Activated CD4-positive, alpha-beta memory T cell treated with anti-CD3 and anti-CD28 coated beads for 36 hours (primary cell): Measurements from ENCODE around the gene QSOX1. TPM values are rescaled to one million over a fixed set of nuclear protein-coding genes. Genes with fewer than 3 reads are reported as not detected.

ENCODE experiments used
- CTCF ChIA-PET: fragments of 350-600 bp; sonication (Branson Sonifier 250); formaldehyde crosslinking; loops from one replicate; lab custom pipeline; 2021; ENCODE audit warnings: antibody characterized with exemption, inconsistent platforms; lab: Charles Lee
- POLR2A ChIA-PET: fragments of 350-600 bp; sonication (Branson Sonifier 250); formaldehyde crosslinking; loops from one replicate; lab custom pipeline; 2021; ENCODE audit warnings: antibody characterized with exemption; lab: Charles Lee
- DNase-seq: peaks from one replicate; pipeline ENCODE4 v3.0.0-alpha.2; 2020
- H3K27ac Mint-ChIP-seq: one replicate; pipeline ENCODE4 v1.8.0; 2021; ENCODE audit warnings: mixed read lengths
- H3K27me3 Mint-ChIP-seq: one replicate; pipeline ENCODE4 v1.8.0; 2021; ENCODE audit warnings: mixed read lengths
- H3K36me3 Mint-ChIP-seq: one replicate; pipeline ENCODE4 v1.8.0; 2021; ENCODE audit warnings: mixed read lengths
- H3K4me1 Mint-ChIP-seq: one replicate; pipeline ENCODE4 v1.8.0; 2021; ENCODE audit warnings: low read depth, mixed read lengths
- H3K4me3 Mint-ChIP-seq: one replicate; pipeline ENCODE4 v1.8.0; 2021; ENCODE audit warnings: mild to moderate bottlenecking, mixed read lengths
- H3K9me3 Mint-ChIP-seq: one replicate; pipeline ENCODE4 v1.8.0; 2021; ENCODE audit warnings: mixed read lengths
- intact Hi-C: fragments of 100-400 bp; cut with micrococcal nuclease; formaldehyde crosslinking; loops from one replicate; pipeline ENCODE4 v1.15.1; 2023
- total RNA-seq, 2 experiments: library from RNA; stranded (reverse); gene quantifications; one replicate each; pipeline ENCODE4 v1.2.3, GENCODE V29; 2021

Gene QSOX1
- total RNA-seq, 2 experiments from 2014 or later = 40.3 to 42.4 TPM

DNA sequence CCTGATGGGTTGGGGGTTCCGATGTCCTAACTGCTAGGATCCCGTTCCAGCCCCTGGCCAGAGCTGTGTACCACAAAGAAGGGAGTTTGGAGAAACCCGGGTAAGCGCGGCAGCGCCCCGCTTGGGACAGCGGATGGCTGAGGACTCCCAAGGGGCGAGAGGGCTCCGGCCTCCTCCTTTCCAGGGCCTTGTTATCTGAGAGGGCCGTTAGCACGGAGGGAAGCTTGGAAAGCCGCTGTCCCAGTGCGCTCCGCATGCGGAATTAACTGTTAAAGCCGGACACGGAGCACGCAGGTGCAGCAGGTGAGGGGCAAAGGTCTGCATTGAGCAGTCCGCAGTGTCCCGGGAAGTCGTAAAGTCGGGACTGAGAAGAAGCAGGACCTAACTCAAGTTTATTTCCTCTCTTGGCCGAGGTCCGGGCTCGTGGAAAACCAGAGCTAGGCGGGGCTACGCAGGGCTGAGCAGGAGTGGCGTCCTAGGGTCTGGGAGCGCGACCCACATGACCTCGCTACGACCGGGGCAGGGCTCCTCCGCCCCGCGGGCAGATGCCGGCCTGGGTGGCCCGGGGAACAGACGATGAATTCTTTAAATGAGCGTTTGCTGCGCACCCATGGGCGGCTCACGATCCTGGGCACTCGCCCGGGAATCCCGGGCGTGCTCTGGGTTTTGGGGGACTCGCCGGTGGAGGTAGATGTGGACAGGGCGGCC lies 79.9 kb downstream of the QSOX1 start:
- no peak for DNase-seq
- Mint-ChIP-seq H3K36me3 (no peaks in the 10 kb centered on the region), H3K4me1 (peaks cover 35% of the 10 kb centered on the region), H3K9me3 (no peaks in the 10 kb centered on the region), H3K27ac (no peak overlapping the region), H3K4me3 (no peak overlapping the region), H3K27me3 (peaks cover 80% of the 10 kb centered on the region)
- ChIA-PET POLR2A (no interaction called here), CTCF (no interaction called here)
- intact Hi-C loops = no loop called here

- POLR2A ChIA-PET = no interaction called here
- CTCF ChIA-PET = no interaction called here
- intact Hi-C loops = no loop called here
These were observed 80.4 kb downstream of the QSOX1 start for GRCh38 chr1:180235077-180235501.

GRCh38 chr1:180235502-180236239 lies 81.0 kb downstream of the QSOX1 start:
- Mint-ChIP-seq H3K36me3 (no peaks in the 10 kb centered on the region), H3K4me3 (no peak overlapping the region), H3K27me3 (peaks cover 85% of the 10 kb centered on the region), H3K4me1 (peaks cover 35% of the 10 kb centered on the region), H3K9me3 (no peaks in the 10 kb centered on the region), H3K27ac (no peak overlapping the region)
- no peak for DNase-seq
- POLR2A ChIA-PET = no interaction called here
- intact Hi-C loops = no loop called here
- CTCF ChIA-PET = no interaction called here

More at GRCh38 chr1:180235077-180235501, 80.4 kb downstream of the QSOX1 start:
- DNase-seq = no peak
- Mint-ChIP-seq H3K4me1 (peaks cover 35% of the 10 kb centered on the region), H3K4me3 (no peak overlapping the region), H3K9me3 (no peaks in the 10 kb centered on the region), H3K27me3 (peaks cover 84% of the 10 kb centered on the region), H3K36me3 (no peaks in the 10 kb centered on the region), H3K27ac (no peak overlapping the region)

DNA sequence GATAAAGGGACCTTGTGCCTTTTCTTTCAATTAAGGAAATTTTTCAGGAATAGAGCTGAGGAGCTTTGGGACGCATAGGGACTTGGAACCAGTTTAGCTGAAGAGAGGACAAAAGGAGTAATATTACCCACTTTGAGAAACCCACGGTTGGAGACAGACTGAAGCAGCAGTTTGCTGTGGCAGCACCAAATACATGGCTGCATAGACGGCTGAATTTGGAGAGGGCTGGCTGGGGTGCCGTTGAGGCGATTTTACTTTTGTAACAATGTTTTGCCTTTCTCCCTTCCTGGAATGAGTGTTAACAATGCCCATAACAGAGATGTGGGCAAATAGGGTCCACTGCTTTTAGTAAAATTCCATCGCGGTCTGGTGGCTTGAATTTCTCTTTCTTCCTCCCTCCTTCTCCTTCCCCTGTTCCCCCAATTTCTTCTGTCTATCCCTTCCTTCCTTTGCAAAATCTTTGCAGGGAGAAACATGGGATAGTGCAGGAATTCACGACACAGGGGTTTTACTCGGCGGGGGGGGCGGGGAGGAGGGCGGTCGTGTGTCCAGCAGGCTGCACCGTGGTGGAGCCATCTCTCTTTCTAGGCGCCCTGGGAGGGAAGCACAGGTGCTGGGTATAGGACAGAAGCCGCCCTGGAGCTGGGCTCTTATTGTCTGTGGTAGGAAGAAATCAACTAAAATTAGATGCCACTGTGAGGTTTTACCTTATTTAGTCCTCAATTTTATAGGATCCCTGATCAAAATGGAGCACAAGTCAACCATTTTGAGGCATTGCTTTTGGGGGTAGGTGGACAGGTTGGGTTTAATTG lies 82.2 kb downstream of the QSOX1 start:
- Mint-ChIP-seq H3K9me3 (no peaks in the 10 kb centered on the region), H3K4me3 (no peak overlapping the region), H3K36me3 (no peaks in the 10 kb centered on the region), H3K27me3 (peaks cover 87% of the 10 kb centered on the region), H3K4me1 (peaks cover 31% of the 10 kb centered on the region), H3K27ac (no peak overlapping the region)
- intact Hi-C loops = no loop called here
- CTCF ChIA-PET = no interaction called here
- no peak for DNase-seq
- POLR2A ChIA-PET = no interaction called here

GRCh38 chr1:180237869-180238476 lies 83.3 kb downstream of the QSOX1 start:
- ChIA-PET POLR2A (no interaction called here), CTCF (no interaction called here)
- intact Hi-C loops = no loop called here
- Mint-ChIP-seq H3K27ac (no peak overlapping the region), H3K27me3 (peaks cover 83% of the 10 kb centered on the region), H3K4me3 (no peak overlapping the region), H3K4me1 (peaks cover 26% of the 10 kb centered on the region), H3K36me3 (no peaks in the 10 kb centered on the region), H3K9me3 (no peaks in the 10 kb centered on the region)
- DNase-seq = no peak

GRCh38 chr1:180238675-180239074 lies 84.0 kb downstream of the QSOX1 start:
- no peak for DNase-seq
- Mint-ChIP-seq H3K36me3 (no peaks in the 10 kb centered on the region), H3K4me3 (no peak overlapping the region), H3K4me1 (peaks cover 26% of the 10 kb centered on the region), H3K27me3 (peaks cover 80% of the 10 kb centered on the region), H3K9me3 (no peaks in the 10 kb centered on the region), H3K27ac (no peak overlapping the region)
- intact Hi-C loops = no loop called here
- CTCF ChIA-PET = no interaction called here
- POLR2A ChIA-PET = no interaction called here

- intact Hi-C loops = no loop called here
- H3K4me1 Mint-ChIP-seq = peaks cover 20% of the 10 kb centered on the region
- peaks cover 78% of the 10 kb centered on the region for H3K27me3 Mint-ChIP-seq
- no peaks in the 10 kb centered on the region for H3K9me3 Mint-ChIP-seq
- ChIA-PET CTCF (no interaction called here), POLR2A (interaction anchor here (0.6 kb wide), 1 partner anchor 13 kb away, joined by 3 read pairs; no protein-coding TSS in a partner anchor)
- H3K4me3 Mint-ChIP-seq = no peak overlapping the region
- DNase-seq = no peak
- no peaks in the 10 kb centered on the region for H3K36me3 Mint-ChIP-seq
- no peak overlapping the region for H3K27ac Mint-ChIP-seq
These were observed 84.8 kb downstream of the QSOX1 start for GRCh38 chr1:180239145-180240096.

DNA sequence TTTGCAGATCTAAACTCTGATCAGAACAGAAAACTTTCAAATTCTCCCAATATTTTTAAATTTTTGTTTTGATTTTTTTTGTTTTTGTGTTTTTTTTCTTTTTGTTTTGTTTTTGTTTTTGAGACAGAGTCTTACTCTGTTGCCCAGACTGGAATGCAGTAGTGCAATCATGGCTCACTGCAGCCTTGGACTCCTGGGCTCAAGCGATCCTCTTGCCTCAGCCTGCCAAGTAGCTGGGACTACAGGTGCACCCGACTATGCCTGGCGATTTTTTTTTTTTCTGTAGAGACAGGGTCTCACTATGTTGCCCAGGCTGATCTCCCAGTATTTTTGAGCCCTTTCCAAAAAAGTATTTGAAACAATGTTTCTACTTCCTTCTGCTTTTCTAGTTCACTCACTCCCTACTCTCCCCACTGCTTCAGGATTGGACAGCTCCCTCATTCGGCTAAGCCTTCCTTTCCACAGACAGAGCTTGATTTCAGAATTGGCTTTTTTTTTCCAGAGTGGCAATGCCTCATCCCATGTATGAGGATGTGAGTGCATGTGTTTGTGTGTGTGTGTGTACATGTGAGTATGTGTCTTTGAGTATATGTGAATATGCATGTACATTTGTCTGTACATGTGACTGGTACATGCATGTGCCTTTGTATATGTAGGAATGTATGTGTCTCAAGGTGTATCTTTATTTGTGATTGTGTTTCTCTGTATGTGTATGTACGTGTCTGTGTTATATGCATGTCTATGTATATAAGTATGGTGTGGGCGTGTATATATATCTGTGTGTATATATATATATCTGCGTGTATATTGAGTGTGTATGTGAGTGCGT lies 87.3 kb downstream of the QSOX1 start:
- H3K9me3 Mint-ChIP-seq = no peaks in the 10 kb centered on the region
- no peak overlapping the region for H3K4me3 Mint-ChIP-seq
- H3K36me3 Mint-ChIP-seq = no peaks in the 10 kb centered on the region
- no peak for DNase-seq
- no peak overlapping the region for H3K27ac Mint-ChIP-seq
- CTCF ChIA-PET = no interaction called here
- H3K27me3 Mint-ChIP-seq = peaks cover 58% of the 10 kb centered on the region
- intact Hi-C loops = no loop called here
- POLR2A ChIA-PET = no interaction called here
- H3K4me1 Mint-ChIP-seq = peaks cover 6% of the 10 kb centered on the region

DNA sequence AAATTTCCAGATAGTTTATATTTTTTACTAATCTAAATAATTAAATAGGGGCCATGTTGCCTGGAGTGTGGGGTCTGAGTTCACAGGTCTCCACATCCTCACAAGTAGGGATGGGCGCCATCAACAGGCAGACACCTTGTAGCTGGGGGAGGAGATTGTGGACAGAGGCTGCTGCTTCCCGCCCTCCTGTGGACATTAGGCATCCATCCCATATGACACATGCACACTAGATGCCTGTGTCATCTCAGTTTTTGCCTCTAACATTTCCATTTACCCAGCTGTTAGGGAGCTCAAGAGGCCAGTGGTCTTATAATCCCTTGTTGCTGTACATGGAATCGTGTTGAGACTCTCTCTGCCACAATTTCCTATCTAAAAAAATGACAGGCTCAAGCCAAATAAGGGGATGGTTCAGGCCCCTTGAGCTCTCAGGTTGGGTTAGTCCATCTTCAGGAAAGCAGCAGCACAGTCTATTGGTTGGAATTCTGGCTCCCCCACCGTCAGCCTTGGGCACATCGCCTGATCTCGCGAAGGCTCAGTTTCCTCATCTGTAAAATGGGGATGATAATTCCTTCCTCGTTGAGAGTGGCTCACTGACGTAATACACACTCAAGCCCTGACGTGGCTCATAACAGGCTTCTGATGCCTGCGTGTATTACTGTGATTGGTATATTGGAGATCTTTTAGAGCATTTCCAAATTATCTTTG lies 89.0 kb downstream of the QSOX1 start:
- Mint-ChIP-seq H3K4me1 (no peaks in the 10 kb centered on the region), H3K27me3 (peaks cover 42% of the 10 kb centered on the region), H3K27ac (no peak overlapping the region), H3K4me3 (no peak overlapping the region), H3K36me3 (no peaks in the 10 kb centered on the region), H3K9me3 (no peaks in the 10 kb centered on the region)
- DNase-seq = no peak
- intact Hi-C loops = no loop called here
- ChIA-PET CTCF (interaction anchor here (1.0 kb wide), 1 partner anchor 234 kb away, joined by 4 read pairs; no protein-coding TSS in a partner anchor), POLR2A (no interaction called here)

GRCh38 chr1:180244840-180245239 lies 90.2 kb downstream of the QSOX1 start:
- DNase-seq = no peak
- no peaks in the 10 kb centered on the region for H3K4me1 Mint-ChIP-seq
- H3K27me3 Mint-ChIP-seq = peaks cover 42% of the 10 kb centered on the region
- H3K36me3 Mint-ChIP-seq = no peaks in the 10 kb centered on the region
- intact Hi-C loops = no loop called here
- H3K27ac Mint-ChIP-seq = no peak overlapping the region
- no peak overlapping the region for H3K4me3 Mint-ChIP-seq
- CTCF ChIA-PET = no interaction called here
- H3K9me3 Mint-ChIP-seq = no peaks in the 10 kb centered on the region
- POLR2A ChIA-PET = no interaction called here
